ENCODE data around the gene LSP1.

Gene LSP1

DNA sequence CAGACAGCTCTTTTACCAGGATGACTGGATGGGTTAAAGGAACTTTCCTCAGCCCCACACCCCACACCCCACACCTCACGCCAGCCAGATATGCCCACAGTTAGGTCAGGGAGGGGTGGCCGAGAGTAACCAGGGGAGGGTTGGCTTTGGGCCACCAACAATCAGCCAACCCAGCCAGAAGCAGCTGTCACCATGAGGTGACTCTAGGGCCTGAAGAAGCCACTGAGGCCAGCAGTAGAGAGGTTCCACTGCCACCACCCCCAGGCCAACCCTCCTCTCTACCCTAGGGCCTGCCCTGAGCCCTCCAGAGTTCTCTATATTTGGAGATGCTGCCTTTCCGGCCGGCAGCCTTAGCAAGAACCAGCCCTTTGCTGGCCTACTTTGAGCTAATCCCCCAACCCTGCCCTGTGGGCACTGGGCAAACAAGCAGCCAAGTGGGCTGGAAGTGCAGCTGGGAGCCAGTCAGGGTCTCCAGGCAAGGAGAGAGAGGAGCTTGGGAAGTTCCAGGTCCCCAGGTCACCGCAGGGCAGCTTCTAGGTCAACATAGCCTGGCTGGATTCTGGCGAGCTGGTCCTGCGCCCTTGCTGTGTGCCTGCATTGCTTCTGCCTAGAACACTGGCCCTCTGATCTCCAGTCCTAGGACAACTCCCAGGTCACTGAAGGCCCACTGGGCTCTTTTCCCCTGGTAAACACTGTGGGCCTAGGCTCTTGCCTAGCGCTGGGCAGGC, 30.1 kb upstream of the LSP1 start:
- TF ChIP-seq SPI1 (IDR thresholded peaks at IDR 0.05; ENCODE audit: borderline replicate concordance, low read depth) (no peak), GABPA (IDR thresholded peaks at IDR 0.05; ENCODE audit: low read depth) (no peak), POLR2AphosphoS5 (IDR thresholded peaks at IDR 0.05; ENCODE audit: low read depth) (no peak)
- TF ChIP-seq, protein P1, sequence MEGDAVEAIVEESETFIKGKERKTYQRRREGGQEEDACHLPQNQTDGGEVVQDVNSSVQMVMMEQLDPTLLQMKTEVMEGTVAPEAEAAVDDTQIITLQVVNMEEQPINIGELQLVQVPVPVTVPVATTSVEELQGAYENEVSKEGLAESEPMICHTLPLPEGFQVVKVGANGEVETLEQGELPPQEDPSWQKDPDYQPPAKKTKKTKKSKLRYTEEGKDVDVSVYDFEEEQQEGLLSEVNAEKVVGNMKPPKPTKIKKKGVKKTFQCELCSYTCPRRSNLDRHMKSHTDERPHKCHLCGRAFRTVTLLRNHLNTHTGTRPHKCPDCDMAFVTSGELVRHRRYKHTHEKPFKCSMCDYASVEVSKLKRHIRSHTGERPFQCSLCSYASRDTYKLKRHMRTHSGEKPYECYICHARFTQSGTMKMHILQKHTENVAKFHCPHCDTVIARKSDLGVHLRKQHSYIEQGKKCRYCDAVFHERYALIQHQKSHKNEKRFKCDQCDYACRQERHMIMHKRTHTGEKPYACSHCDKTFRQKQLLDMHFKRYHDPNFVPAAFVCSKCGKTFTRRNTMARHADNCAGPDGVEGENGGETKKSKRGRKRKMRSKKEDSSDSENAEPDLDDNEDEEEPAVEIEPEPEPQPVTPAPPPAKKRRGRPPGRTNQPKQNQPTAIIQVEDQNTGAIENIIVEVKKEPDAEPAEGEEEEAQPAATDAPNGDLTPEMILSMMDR (IDR thresholded peaks at IDR 0.05; ENCODE audit: insufficient read depth, low read length), result no peak
- TF ChIP-seq, protein P2, sequence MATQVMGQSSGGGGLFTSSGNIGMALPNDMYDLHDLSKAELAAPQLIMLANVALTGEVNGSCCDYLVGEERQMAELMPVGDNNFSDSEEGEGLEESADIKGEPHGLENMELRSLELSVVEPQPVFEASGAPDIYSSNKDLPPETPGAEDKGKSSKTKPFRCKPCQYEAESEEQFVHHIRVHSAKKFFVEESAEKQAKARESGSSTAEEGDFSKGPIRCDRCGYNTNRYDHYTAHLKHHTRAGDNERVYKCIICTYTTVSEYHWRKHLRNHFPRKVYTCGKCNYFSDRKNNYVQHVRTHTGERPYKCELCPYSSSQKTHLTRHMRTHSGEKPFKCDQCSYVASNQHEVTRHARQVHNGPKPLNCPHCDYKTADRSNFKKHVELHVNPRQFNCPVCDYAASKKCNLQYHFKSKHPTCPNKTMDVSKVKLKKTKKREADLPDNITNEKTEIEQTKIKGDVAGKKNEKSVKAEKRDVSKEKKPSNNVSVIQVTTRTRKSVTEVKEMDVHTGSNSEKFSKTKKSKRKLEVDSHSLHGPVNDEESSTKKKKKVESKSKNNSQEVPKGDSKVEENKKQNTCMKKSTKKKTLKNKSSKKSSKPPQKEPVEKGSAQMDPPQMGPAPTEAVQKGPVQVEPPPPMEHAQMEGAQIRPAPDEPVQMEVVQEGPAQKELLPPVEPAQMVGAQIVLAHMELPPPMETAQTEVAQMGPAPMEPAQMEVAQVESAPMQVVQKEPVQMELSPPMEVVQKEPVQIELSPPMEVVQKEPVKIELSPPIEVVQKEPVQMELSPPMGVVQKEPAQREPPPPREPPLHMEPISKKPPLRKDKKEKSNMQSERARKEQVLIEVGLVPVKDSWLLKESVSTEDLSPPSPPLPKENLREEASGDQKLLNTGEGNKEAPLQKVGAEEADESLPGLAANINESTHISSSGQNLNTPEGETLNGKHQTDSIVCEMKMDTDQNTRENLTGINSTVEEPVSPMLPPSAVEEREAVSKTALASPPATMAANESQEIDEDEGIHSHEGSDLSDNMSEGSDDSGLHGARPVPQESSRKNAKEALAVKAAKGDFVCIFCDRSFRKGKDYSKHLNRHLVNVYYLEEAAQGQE (IDR thresholded peaks at IDR 0.05; ENCODE audit: insufficient replicate concordance, low read depth), result no peak
- H3K4me3 ChIP-seq (replicated peaks; ENCODE audit: insufficient read depth, low read length), result no peak overlapping the region
- H3K27ac ChIP-seq (replicated peaks), result no peak overlapping the region
- DNase-seq (ENCODE audit: low read depth in 1 of 2, low spot score in 1 of 2), result no peak
- no peaks in the 10 kb centered on the region for H3K27me3 ChIP-seq (ENCODE audit: insufficient read depth, poor library complexity, severe bottlenecking)

DNA sequence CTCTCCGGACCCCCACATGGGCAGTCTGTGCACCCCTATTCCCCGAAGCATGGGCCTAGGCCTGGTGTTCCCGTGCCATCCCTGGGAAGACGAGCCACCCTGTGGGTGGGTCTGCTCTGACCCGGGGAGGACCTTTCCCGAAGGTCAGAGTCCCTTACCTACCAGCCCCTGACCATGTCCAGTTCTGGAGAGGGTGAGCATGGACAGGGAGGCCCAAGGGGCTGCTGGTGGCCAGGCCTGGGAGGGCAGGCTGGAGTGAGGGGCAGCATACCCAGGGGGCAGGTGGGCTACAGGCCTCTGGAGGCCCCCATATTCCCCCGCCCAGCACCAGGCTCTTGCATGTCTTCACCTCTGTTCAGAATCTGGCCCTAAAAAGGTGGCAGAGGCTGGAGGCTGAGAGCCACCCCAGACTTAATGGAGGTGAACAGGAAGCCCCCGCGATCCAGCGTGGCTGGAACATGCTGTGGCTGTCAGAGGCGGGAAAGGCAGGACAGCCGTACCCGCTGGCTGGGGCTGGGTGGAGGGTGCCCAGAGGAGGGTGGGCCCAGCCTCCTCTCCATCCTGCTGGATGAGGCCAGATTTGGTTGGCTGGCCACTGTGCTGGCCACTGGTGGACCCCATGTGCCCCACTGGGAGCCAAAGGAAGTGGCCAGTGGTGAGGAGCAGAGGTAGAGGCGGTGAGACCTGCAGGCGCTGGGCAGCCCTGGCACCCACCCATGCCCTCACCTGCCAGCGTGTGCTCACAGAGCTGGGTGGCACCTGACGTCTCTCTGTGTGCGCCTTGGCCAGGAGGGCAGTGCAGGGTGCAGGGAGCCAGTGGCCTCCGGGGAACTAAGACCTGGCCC, 29.3 kb upstream of the LSP1 start:
- no peak overlapping the region for H3K27ac ChIP-seq (replicated peaks)
- no peaks in the 10 kb centered on the region for H3K27me3 ChIP-seq (ENCODE audit: insufficient read depth, poor library complexity, severe bottlenecking)
- no peak overlapping the region for H3K4me3 ChIP-seq (replicated peaks; ENCODE audit: insufficient read depth, low read length)
- TF ChIP-seq POLR2AphosphoS5 (IDR thresholded peaks at IDR 0.05; ENCODE audit: low read depth) (no peak), GABPA (IDR thresholded peaks at IDR 0.05; ENCODE audit: low read depth) (no peak), SPI1 (IDR thresholded peaks at IDR 0.05; ENCODE audit: borderline replicate concordance, low read depth) (no peak)
- TF ChIP-seq, protein P1 (IDR thresholded peaks at IDR 0.05; ENCODE audit: insufficient read depth, low read length), result no peak
- TF ChIP-seq, protein P2 (IDR thresholded peaks at IDR 0.05; ENCODE audit: insufficient replicate concordance, low read depth), result no peak
- DNase-seq (ENCODE audit: low read depth in 1 of 2, low spot score in 1 of 2), result no peak

DNA sequence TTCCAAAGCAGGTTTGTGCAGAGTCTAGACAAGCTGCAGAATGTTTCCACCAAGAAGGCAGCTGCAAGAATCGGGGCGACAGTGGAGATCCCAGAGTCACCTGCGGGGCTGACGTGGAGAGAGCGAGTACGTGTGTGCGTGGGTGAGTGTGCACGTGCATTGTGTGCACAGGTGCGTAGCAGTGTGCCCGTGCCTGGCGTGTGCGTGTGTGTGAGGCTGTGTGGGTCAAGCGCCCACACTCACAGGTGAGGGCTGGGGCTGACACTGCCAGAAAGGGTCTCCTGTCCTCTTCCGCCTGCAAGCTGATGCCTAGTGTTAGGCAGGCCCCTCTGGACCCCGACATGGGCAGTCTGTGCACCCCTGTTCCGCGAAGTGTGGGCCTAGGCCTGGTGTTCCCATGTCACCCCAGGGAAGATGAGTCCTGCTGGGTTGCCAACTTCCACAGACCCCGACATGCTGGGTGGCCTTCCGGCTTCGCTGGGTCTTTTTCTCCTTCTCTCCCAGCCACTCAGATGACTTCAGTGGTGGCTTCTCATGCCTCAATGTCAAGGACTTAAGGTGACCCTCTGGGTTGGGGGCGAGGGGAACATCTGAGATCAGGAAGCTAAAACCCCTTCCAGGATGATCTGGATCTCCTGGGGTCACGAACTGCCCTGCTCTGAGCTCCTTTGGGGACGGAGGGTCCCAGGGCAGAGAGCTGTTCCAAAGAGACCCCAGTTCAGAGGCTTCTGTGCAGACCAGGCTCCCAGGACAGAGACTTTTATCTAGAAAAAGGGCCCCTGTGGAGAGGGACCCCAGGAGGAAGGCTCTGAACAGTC, 28.5 kb upstream of the LSP1 start:
- TF ChIP-seq, protein P1 (IDR thresholded peaks at IDR 0.05; ENCODE audit: insufficient read depth, low read length), result no peak
- TF ChIP-seq POLR2AphosphoS5 (IDR thresholded peaks at IDR 0.05; ENCODE audit: low read depth) (no peak), SPI1 (IDR thresholded peaks at IDR 0.05; ENCODE audit: borderline replicate concordance, low read depth) (no peak), GABPA (IDR thresholded peaks at IDR 0.05; ENCODE audit: low read depth) (no peak)
- TF ChIP-seq, protein P2 (IDR thresholded peaks at IDR 0.05; ENCODE audit: insufficient replicate concordance, low read depth), result no peak
- no peak for DNase-seq (ENCODE audit: low read depth in 1 of 2, low spot score in 1 of 2)
- Histone ChIP-seq H3K4me3 (replicated peaks; ENCODE audit: insufficient read depth, low read length) (no peak overlapping the region), H3K27ac (replicated peaks) (no peak overlapping the region), H3K27me3 (ENCODE audit: insufficient read depth, poor library complexity, severe bottlenecking) (no peaks in the 10 kb centered on the region)
